A549 (cell line): Measurements from ENCODE around the gene TBX6. TPM values are rescaled to one million over a fixed set of nuclear protein-coding genes. Genes with fewer than 3 reads are reported as not detected.

ENCODE experiments used
- ATAC-seq, 2 experiments: fragments of 200-7000 bp in 1 of 2; fragments of >200 bp in 1 of 2; cut with Nextera tagmentation in 1 of 2; cut with Tn5 transposase in 1 of 2; 3 replicates each; pipeline versions ENCODE4 v1.8.0 to v1.9.1; 2018 to 2020; ENCODE audit warnings: mild to moderate bottlenecking in 1 of 2, moderate library complexity in 1 of 2
- CTCF ChIA-PET: fragments of 300-600 bp; sonication (Branson Sonifier 250); formaldehyde crosslinking; extraction: SDS; loops from one replicate; lab custom pipeline; 2021; ENCODE audit warnings: antibody characterized with exemption, inconsistent platforms; lab: Yijun Ruan, JAX
- POLR2A ChIA-PET: fragments of 350-600 bp; formaldehyde crosslinking; extraction: SDS; loops from one replicate; lab custom pipeline; 2021; ENCODE audit warnings: antibody characterized with exemption, inconsistent platforms; lab: Yijun Ruan, JAX
- DNase-seq, 2 experiments: peaks; one replicate each; pipeline versions ENCODE4 v3.0.0 to v3.0.0-alpha.2; 2011 to 2016; ENCODE audit warnings: low read depth in 1 of 2, low spot score in 1 of 2
- FAIRE-seq: peaks from 2 replicates; lab custom pipeline; 2011; peaks lifted over from hg19 to GRCh38; lab: Jason Lieb, UNC
- H3K27ac ChIP-seq, 2 experiments: fragments of >200 bp; sonication (Bioruptor Twin); formaldehyde crosslinking; 3 replicates each; pipeline ENCODE4 v1.5.1; 2016 to 2017
- H3K4me1 ChIP-seq: fragments of >200 bp; sonication (Bioruptor Twin); formaldehyde crosslinking; 3 replicates; pipeline ENCODE4 v1.6.1; 2016
- H3K4me2 ChIP-seq: fragments of >200 bp; sonication (Bioruptor Twin); formaldehyde crosslinking; 3 replicates; pipeline ENCODE4 v1.6.1; 2016
- H3K4me3 ChIP-seq: fragments of >200 bp; sonication (Bioruptor Twin); formaldehyde crosslinking; 3 replicates; pipeline ENCODE4 v1.5.1; 2016
- H3K9me3 ChIP-seq: fragments of >200 bp; sonication (Bioruptor Twin); formaldehyde crosslinking; 3 replicates; pipeline ENCODE4 v1.6.1; 2016
- BCL3 ChIP-seq: fragments of >200 bp; sonication (Bioruptor Twin); formaldehyde crosslinking; IDR thresholded peaks from 3 replicates; pipeline ENCODE4 v1.6.1; 2016
- BHLHE40 ChIP-seq: IDR thresholded peaks from 2 replicates; pipeline ENCODE4 v1.6.1; 2012; ENCODE audit warnings: low read depth, low read length, inconsistent platforms
- CBX2 ChIP-seq: fragments of 200-600 bp; sonication (generic); IDR thresholded peaks from 2 replicates; pipeline ENCODE4 v1.6.1; 2016; ENCODE audit warnings: low read depth, mild to moderate bottlenecking, borderline replicate concordance
- CTCF ChIP-seq: fragments of >200 bp; sonication (Bioruptor Twin); formaldehyde crosslinking; IDR thresholded peaks from 3 replicates; pipeline ENCODE4 v1.5.1; 2016
- E2F6 ChIP-seq: IDR thresholded peaks from 2 replicates; pipeline ENCODE4 v1.6.1; 2012; ENCODE audit warnings: low read depth, borderline replicate concordance
- EHMT2 ChIP-seq: fragments of 200-600 bp; sonication (generic); IDR thresholded peaks from 2 replicates; pipeline ENCODE4 v1.6.1; 2016; ENCODE audit warnings: antibody characterized with exemption, low read depth, mild to moderate bottlenecking, moderate library complexity
- ESRRA ChIP-seq: fragments of 150-350 bp; IDR thresholded peaks from 2 replicates; pipeline ENCODE4 v1.6.1; 2014; ENCODE audit warnings: mild to moderate bottlenecking, low read length, borderline replicate concordance
- FOSL2 ChIP-seq, 2 experiments: fragments of 450-650 bp in 1 of 2; fragments of >200 bp in 1 of 2; sonication (Bioruptor Twin) in 1 of 2; formaldehyde crosslinking; IDR thresholded peaks; 2 replicates each; pipeline versions ENCODE4 v1.5.0 to v1.6.1; 2016 to 2020; ENCODE audit warnings: mild to moderate bottlenecking in 1 of 2, moderate library complexity in 1 of 2
- HES2 ChIP-seq: fragments of >200 bp; sonication (Bioruptor Twin); formaldehyde crosslinking; IDR thresholded peaks from 2 replicates; pipeline ENCODE4 v1.6.1; 2016
- JUN ChIP-seq, 2 experiments: fragments of >200 bp; sonication (Bioruptor Twin); formaldehyde crosslinking; IDR thresholded peaks; 2 replicates in 1 of 2; 3 replicates in 1 of 2; pipeline ENCODE4 v1.6.1; 2016 to 2017
- MAFK ChIP-seq: fragments of 450-650 bp; IDR thresholded peaks from 2 replicates; pipeline ENCODE4 v1.6.1; 2014; ENCODE audit not compliant: partially characterized antibody
- MAZ ChIP-seq: fragments of 150-350 bp; IDR thresholded peaks from 2 replicates; pipeline ENCODE4 v1.6.1; 2014; ENCODE audit warnings: antibody characterized with exemption, low read depth, low read length, borderline replicate concordance
- MYC ChIP-seq: IDR thresholded peaks from 2 replicates; pipeline ENCODE4 v1.6.1; 2012; ENCODE audit warnings: mild to moderate bottlenecking, inconsistent platforms, low read length, improper control_type of control experiment, borderline replicate concordance
- NPAS2 ChIP-seq: fragments of 250-450 bp; sonication (Bioruptor Pico); IDR thresholded peaks from 2 replicates; pipeline ENCODE4 v1.8.0; 2022; ENCODE audit warnings: mild to moderate bottlenecking, moderate library complexity, borderline replicate concordance
- PBX3 ChIP-seq: IDR thresholded peaks from 2 replicates; pipeline ENCODE4 v1.6.1; 2012
- RCOR1 ChIP-seq: fragments of 150-350 bp; IDR thresholded peaks from 2 replicates; pipeline ENCODE4 v1.6.1; 2014; ENCODE audit warnings: antibody characterized with exemption, low read length, low read depth
- RNF2 ChIP-seq: fragments of 200-600 bp; sonication (generic); IDR thresholded peaks from 2 replicates; pipeline ENCODE4 v1.6.1; 2016; ENCODE audit warnings: low read depth, mild to moderate bottlenecking, antibody characterized with exemption, moderate library complexity, borderline replicate concordance
- TFCP2L1 ChIP-seq: fragments of 250-450 bp; sonication (Bioruptor Pico); IDR thresholded peaks from 2 replicates; pipeline ENCODE4 v1.5.0; 2021; ENCODE audit warnings: mild to moderate bottlenecking
- ZFP36 ChIP-seq: fragments of 450-650 bp; IDR thresholded peaks from 2 replicates; pipeline ENCODE4 v1.6.1; 2014; ENCODE audit warnings: borderline replicate concordance; ENCODE audit not compliant: partially characterized antibody
- ZNF302 ChIP-seq: fragments of 250-450 bp; sonication (Bioruptor Pico); IDR thresholded peaks from 2 replicates; pipeline ENCODE4 v1.9.0; 2021; ENCODE audit warnings: inconsistent platforms, mild to moderate bottlenecking, moderate library complexity
- WGBS: methylation state at CpG from one replicate; pipeline ENCODE4 v1.1.6; 2017; ENCODE audit errors: missing lambda C conversion rate; 5-methylcytosine and 5-hydroxymethylcytosine counted together
- polyA plus RNA-seq, 4 experiments: library from polyadenylated mRNA; depleted of rRNA in 3 of 4; stranded (reverse); fragments of >200 nt; fragmentation: RNase III in 1 of 4; extraction: RNeasy Plus Mini Kit Qiagen cat#74134 plus additional on column Dnase treatment in 1 of 4; gene quantifications; 2 replicates in 3 of 4; 3 replicates in 1 of 4; pipeline ENCODE4 v1.2.3, GENCODE V29; 2011 to 2017

TBX6 gene
- polyA plus RNA-seq, 2 of the 4 experiments (the other 2 are of a cell fraction): 0.14 to 0.63 TPM

- TF ChIP-seq BCL3: no peak
- TF ChIP-seq MYC: no peak
- no peak for TF ChIP-seq BHLHE40
- TF ChIP-seq MAZ: no peak
- TF ChIP-seq CTCF: peak; percentile 83
Observed at GRCh38 chr16:30112197-30113030, 20.7 kb upstream of the TBX6 start (continued).

- ATAC-seq: no peak
- ChIA-PET CTCF (interaction anchor here (1.8 to 13.1 kb wide), 3 partner anchors 11 to 47 kb away, joined by 6 to 153 read pairs (median 16); partner anchors contain the start of genes TBX6 and YPEL3), POLR2A (no interaction called here)
Observed at GRCh38 chr16:30110661-30111060, 18.9 kb upstream of the TBX6 start.

GRCh38 chr16:30108059-30108850 lies 16.5 kb upstream of the TBX6 start:
- WGBS: 86% methylated on average over 15 of the region's 15 CpGs
- ATAC-seq (no peak), DNase-seq (no peak), FAIRE-seq (no peak)
- no peak for TF ChIP-seq TFCP2L1 (CRISPR knock-in tag)
- no peak for TF ChIP-seq HES2
- TF ChIP-seq E2F6: no peak
- no peak for TF ChIP-seq ESRRA
- TF ChIP-seq JUN (IDR thresholded peaks at IDR 0.05): no peak
- no peak for TF ChIP-seq EHMT2
- no peak for TF ChIP-seq BHLHE40
- no peak for TF ChIP-seq RNF2
- no peak for TF ChIP-seq RCOR1
- TF ChIP-seq CBX2: no peak
- no peak for TF ChIP-seq ZNF302 (CRISPR knock-in tag)
- no peak for TF ChIP-seq PBX3
- TF ChIP-seq ZFP36: no peak
- TF ChIP-seq MAFK: no peak
- Histone ChIP-seq H3K4me3 (no peak overlapping the region), H3K27ac (no peak overlapping the region), H3K4me2 (no peak overlapping the region), H3K4me1 (peaks cover 9% of the 10 kb centered on the region), H3K9me3 (no peaks in the 10 kb centered on the region)
- POLR2A ChIA-PET: no interaction called here
- CTCF ChIA-PET: interaction anchor here (1.0 to 7.5 kb wide), 2 partner anchors 16 to 52 kb away, joined by 6 to 80 read pairs; partner anchors contain the start of gene TBX6

More at GRCh38 chr16:30110661-30111060, 18.9 kb upstream of the TBX6 start:
- TF ChIP-seq FOSL2 (IDR thresholded peaks at IDR 0.05): no peak
- peak; percentile 41; the same call in 1 of the 2 replicates for TF ChIP-seq FOSL2 (CRISPR knock-in tag; IDR thresholded peaks at IDR 0.05)
- TF ChIP-seq NPAS2: no peak
- no peaks in the 10 kb centered on the region for H3K9me3 ChIP-seq
- peaks cover 19% of the 10 kb centered on the region for H3K4me1 ChIP-seq
- no peak overlapping the region for H3K4me3 ChIP-seq
- FAIRE-seq (no peak), DNase-seq (no peak)
- no peak overlapping the region for H3K4me2 ChIP-seq
- H3K27ac ChIP-seq: no peak overlapping the region
- 50% methylated on average over 7 of the region's 7 CpGs for WGBS
